ENCODE data around the gene GJE1. TPM values are rescaled to one million over a fixed set of nuclear protein-coding genes. Genes with fewer than 3 reads are reported as not detected.
"Not testable (repeated sequence)": the region's sequence is repeated elsewhere in the genome, so short reads cannot be mapped to it uniquely, and the experiment has no call there.

Gene GJE1
- not detected for total RNA-seq (2021; fragmentation: NEBNext Ultra II Directional; extraction: Animal tissue kit (Norgen Biotek cat#: 25700))
- long read RNA-seq = 0 reads

- H3K4me1 Mint-ChIP-seq (ENCODE audit: low read depth) = no peaks in the 10 kb centered on the region
Observed at GRCh38 chr6:142132625-142133024, at the start of gene GJE1. Gene GJE1, plus strand, starts transcription at chr6:142132925. Its CDS starts 234 bp downstream, at chr6:142133159.

DNA sequence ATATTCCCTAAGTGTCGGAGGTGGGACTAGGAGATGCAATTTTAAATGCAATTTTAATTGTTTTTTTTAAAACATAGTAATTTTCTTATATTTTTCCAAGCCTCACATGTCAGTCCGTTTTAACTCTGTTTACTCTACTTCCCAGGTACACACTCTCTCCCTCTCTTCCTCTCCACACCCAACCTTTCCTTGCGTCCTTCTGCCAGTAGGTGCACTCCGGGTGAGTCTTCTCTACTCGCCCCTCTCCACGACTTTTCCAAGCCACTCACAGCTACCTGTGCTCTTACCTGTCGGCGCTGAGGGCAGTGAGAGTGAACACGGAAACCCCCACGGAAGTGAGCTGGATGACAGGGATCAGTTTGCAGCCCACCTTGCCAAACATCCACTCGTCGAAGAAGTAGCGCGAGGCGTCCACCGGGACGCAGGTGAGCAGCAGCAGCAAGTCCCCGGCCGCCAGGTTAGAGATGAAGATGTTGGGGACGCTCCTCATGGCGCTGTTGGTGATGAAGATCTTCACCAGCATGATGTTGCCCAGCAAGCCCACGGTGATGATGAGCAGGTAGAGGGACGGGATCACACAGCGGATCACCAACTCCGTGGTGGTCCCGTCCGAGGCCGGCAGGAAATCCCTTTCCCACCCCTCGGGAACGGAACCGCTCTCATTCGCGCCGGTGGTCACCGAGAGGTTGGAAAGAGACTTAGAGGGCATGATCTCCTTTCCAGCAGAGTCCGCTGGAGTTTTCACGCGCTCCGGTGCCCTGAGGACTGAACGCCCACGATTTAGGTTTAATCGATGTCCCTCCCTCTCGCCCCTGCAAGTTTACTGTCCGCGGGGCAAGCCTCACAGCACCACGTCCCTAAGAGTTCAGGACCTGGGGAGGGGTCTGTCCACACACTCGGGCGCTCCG is 44.5 kb upstream of the GJE1 start:
- TF ChIP-seq, protein P1, sequence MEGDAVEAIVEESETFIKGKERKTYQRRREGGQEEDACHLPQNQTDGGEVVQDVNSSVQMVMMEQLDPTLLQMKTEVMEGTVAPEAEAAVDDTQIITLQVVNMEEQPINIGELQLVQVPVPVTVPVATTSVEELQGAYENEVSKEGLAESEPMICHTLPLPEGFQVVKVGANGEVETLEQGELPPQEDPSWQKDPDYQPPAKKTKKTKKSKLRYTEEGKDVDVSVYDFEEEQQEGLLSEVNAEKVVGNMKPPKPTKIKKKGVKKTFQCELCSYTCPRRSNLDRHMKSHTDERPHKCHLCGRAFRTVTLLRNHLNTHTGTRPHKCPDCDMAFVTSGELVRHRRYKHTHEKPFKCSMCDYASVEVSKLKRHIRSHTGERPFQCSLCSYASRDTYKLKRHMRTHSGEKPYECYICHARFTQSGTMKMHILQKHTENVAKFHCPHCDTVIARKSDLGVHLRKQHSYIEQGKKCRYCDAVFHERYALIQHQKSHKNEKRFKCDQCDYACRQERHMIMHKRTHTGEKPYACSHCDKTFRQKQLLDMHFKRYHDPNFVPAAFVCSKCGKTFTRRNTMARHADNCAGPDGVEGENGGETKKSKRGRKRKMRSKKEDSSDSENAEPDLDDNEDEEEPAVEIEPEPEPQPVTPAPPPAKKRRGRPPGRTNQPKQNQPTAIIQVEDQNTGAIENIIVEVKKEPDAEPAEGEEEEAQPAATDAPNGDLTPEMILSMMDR (IDR thresholded peaks at IDR 0.05) = no peak
- Mint-ChIP-seq H3K4me1 (ENCODE audit: low read depth) (no peaks in the 10 kb centered on the region), H3K27me3 (ENCODE audit: insufficient read depth) (peaks cover 2% of the 10 kb centered on the region), H3K9me3 (no peaks in the 10 kb centered on the region), H3K27ac (no peak overlapping the region), H3K4me3 (no peak overlapping the region), H3K36me3 (ENCODE audit: low read depth) (no peaks in the 10 kb centered on the region)
- DNase-seq = no peak

More at GRCh38 chr6:142132625-142133024, at the start of gene GJE1:
- Mint-ChIP-seq H3K36me3 (ENCODE audit: low read depth) (no peaks in the 10 kb centered on the region), H3K4me3 (no peak within 1 kb of the TSS), H3K27me3 (ENCODE audit: insufficient read depth) (peaks cover 5% of the 10 kb centered on the region), H3K9me3 (peaks cover 9% of the 10 kb centered on the region), H3K27ac (no peak within 1 kb of the TSS)
- DNase-seq = no peak
- TF ChIP-seq, protein P1 (IDR thresholded peaks at IDR 0.05) = no peak

DNA sequence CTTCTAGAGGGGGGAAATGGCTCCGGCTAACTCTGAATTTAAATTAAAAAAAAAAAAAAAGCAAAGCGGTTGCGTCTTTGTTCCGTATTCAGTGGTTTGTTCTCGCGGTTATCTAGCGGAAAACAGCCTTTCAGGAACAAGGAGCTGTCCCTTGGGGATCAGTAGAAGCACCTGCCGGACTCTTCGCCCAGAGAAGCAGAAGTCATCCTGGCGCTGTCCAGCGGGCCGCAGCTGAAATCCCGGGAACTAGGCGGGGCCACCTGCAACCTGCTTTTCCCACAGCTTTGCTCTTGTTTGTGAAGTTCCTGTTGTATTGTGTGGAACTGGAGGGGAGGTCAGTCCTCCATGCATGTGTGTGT is 43.9 kb upstream of the GJE1 start:
- no peaks in the 10 kb centered on the region for H3K4me1 Mint-ChIP-seq (ENCODE audit: low read depth)
- no peaks in the 10 kb centered on the region for H3K36me3 Mint-ChIP-seq (ENCODE audit: low read depth)
- TF ChIP-seq, protein P1 (IDR thresholded peaks at IDR 0.05) = no peak
- H3K4me3 Mint-ChIP-seq = no peak overlapping the region
- no peaks in the 10 kb centered on the region for H3K9me3 Mint-ChIP-seq
- peaks cover 2% of the 10 kb centered on the region for H3K27me3 Mint-ChIP-seq (ENCODE audit: insufficient read depth)
- peak; percentile 24 for DNase-seq
- no peak overlapping the region for H3K27ac Mint-ChIP-seq

- H3K4me3 Mint-ChIP-seq; H3K27me3 Mint-ChIP-seq (ENCODE audit: insufficient read depth); H3K9me3 Mint-ChIP-seq; H3K36me3 Mint-ChIP-seq (ENCODE audit: low read depth); H3K27ac Mint-ChIP-seq; DNase-seq; H3K4me1 Mint-ChIP-seq (ENCODE audit: low read depth): not testable (repeated sequence)
Observed at GRCh38 chr6:142104820-142105219, 27.9 kb upstream of the GJE1 start.

DNA sequence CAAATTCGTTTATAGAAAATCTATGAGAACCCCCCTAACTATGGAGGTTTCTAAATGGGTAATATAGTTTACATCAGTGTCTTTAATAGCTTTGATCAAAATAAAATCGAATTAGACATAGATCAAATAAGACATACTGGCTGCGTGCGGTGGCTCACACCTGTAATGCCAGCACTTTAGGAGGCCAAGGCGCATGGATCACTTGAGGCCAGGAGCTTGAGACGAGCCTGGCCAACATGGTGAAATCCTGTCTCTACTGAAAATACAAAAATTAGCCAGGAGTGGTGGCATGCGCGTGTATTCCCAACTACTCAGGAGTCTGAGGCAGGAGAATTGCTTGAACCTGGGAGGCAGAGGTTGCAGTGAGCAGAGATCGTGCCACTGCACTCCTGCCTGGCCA is 21.9 kb upstream of the GJE1 start:
- H3K9me3 Mint-ChIP-seq; DNase-seq; H3K27me3 Mint-ChIP-seq (ENCODE audit: insufficient read depth); H3K36me3 Mint-ChIP-seq (ENCODE audit: low read depth); H3K4me1 Mint-ChIP-seq (ENCODE audit: low read depth); H3K4me3 Mint-ChIP-seq; H3K27ac Mint-ChIP-seq: not testable (repeated sequence)

DNA sequence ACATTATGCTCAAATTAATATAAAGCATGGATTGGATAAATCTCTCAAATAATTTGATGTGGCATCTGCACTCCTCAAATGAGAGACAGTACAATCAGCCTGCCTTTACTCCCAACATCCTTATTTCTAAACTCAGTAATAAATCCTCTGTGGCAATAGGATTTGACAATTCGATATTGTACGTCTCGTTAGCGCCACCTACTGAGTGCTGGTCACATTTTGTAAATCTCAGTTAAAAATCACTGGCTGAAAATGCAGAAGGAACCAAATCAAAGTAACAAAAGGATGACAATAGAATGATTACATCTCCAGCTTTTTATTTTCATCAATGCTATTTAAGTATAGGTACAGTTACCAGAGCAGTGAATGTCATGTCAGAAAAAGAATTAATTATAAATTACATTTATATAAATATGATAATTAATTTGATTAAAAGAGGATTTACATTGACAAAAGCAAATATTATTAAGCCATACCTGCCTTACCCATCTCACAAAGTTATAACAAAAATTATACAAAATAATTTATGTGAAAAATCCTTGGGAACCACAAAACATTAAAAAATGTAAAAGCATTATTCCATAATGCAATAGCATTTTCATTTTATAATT is 20.2 kb upstream of the GJE1 start:
- Mint-ChIP-seq H3K9me3 (no peaks in the 10 kb centered on the region), H3K36me3 (ENCODE audit: low read depth) (no peaks in the 10 kb centered on the region), H3K4me1 (ENCODE audit: low read depth) (no peaks in the 10 kb centered on the region), H3K27me3 (ENCODE audit: insufficient read depth) (no peaks in the 10 kb centered on the region), H3K27ac (no peak overlapping the region), H3K4me3 (no peak overlapping the region)
- TF ChIP-seq, protein P1 (IDR thresholded peaks at IDR 0.05) = peak; percentile 92
- peak; percentile 69 for DNase-seq

All from HFFc6 (cell line).